ENCODE results near the gene CDC42SE2. TPM values are rescaled to one million over a fixed set of nuclear protein-coding genes. Genes with fewer than 3 reads are reported as not detected.

Gene CDC42SE2
- total and polyA plus RNA-seq, 2 of the 4 experiments (the other 2 are of a cell fraction), result 12.5 to 19.4 TPM

DNA sequence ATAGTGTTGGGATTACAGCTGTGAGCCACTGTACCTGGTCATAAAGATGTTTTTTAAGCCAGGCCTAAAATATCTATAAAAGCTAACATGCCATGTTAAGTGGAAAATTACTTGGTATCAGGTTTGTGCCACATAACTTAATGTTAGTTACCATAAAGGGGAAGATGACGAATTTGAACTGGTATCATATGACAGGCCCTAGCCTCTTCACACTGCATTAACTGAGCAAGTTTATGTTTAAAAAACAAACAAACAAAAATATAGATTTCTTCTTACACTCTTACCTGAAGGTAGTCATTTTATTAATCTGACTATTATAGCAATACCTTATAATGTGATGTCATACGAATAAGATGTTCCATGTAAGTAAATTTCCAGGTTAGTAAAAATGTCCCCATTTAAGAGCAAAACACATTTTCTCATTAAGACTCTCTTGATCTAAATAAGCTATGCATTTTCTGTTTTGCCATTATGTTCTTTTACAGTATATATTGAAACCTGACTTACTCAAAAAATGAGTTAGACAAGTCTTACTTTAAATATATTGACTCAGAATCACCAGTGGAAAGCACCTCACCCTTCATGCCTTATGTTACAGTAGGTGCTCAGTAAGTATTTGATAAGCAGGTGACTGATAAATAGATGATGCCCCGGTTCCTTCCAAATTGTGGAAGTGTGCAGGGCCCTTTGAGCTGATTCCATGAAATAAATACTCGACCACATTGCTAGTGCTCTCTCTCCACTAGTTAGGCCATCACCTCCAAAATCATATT, 125.4 kb downstream of the CDC42SE2 start:
- no peak for DNase-seq
- CTCF ChIA-PET, result no interaction called here
- Histone ChIP-seq H3K4me2 (ENCODE audit: low read depth, low read length) (no peak overlapping the region), H4K5ac (ENCODE audit: low read depth, low read length) (no peak overlapping the region), H2AK5ac (ENCODE audit: low read depth, low read length) (no peak overlapping the region), H4K20me1 (ENCODE audit: insufficient read depth, low read length) (no peaks in the 10 kb centered on the region), H3K4me1 (ENCODE audit: control insufficient read depth, insufficient read depth, low read length) (peaks cover 3% of the 10 kb centered on the region; the same call in 1 of the 2 replicates), H2BK20ac (ENCODE audit: low read depth, low read length) (no peak overlapping the region), H3K23ac (ENCODE audit: low read depth, low read length) (no peak overlapping the region), H3K9me1 (ENCODE audit: insufficient read depth, low read length) (no peaks in the 10 kb centered on the region), H3K9ac (ENCODE audit: low read depth, low read length) (no peak overlapping the region), H3K56ac (ENCODE audit: extremely low read depth, insufficient read depth, low read length) (no peak overlapping the region), H3K27ac (ENCODE audit: insufficient read depth, low read length) (no peak overlapping the region), H3K36me3 (ENCODE audit: control insufficient read depth, insufficient read depth, low read length) (peaks cover 17% of the 10 kb centered on the region), H3K9me3 (ENCODE audit: control insufficient read depth, insufficient read depth, low read length) (no peaks in the 10 kb centered on the region), H3K79me1 (ENCODE audit: low read depth in 1 of 2, low read length in 2 of 2) (peaks cover 13 to 21% of the 10 kb centered on the region in 2 experiments; a peak in 3 of 4 replicates), H2BK120ac (ENCODE audit: low read depth, low read length) (no peak overlapping the region), H3K4ac (ENCODE audit: low read depth, low read length) (no peak overlapping the region), H3K27me3 (ENCODE audit: control insufficient read depth, insufficient read depth, low read length) (no peaks in the 10 kb centered on the region), H3K4me3 (ENCODE audit: insufficient read depth, low read depth, low read length) (no peak overlapping the region), H3K14ac (replicated peaks; ENCODE audit: low read depth, low read length) (no peak overlapping the region), H3K18ac (ENCODE audit: low read depth, low read length) (no peak overlapping the region), H2AFZ (replicated peaks; ENCODE audit: low read length, poor library complexity) (no peak overlapping the region), H4K91ac (ENCODE audit: insufficient read depth, low read depth, low read length) (no peak overlapping the region), H2AK9ac (replicated peaks; ENCODE audit: low read depth, low read length, poor library complexity) (no peak overlapping the region), H2BK5ac (ENCODE audit: low read depth, low read length, poor library complexity, severe bottlenecking) (no peak overlapping the region), H4K8ac (ENCODE audit: low read depth in 2 of 2, low read length in 2 of 2) (no peak overlapping the region), H2BK15ac (ENCODE audit: low read depth, low read length) (no peak overlapping the region)
- no peak for ATAC-seq (ENCODE audit: low read depth)
- no CpG with 5 or more reads among the region's 4 CpGs for WGBS, 2 experiments (ENCODE audit: extremely low coverage in 2 of 2, insufficient read length in 1 of 2)
- no TSS peak for BruUV-seq (replicated peaks)
- in situ Hi-C loops (cut with MboI; ENCODE audit: low sequenced_read_pairs) (loop anchor here (10.0 kb wide), 1 partner anchor 224 kb away; the partner anchor contains the start of gene HINT1), dilution Hi-C loops (cut with HindIII; ENCODE audit: low sequenced_read_pairs, unreplicated experiment) (no loop called here), intact Hi-C loops (cut with micrococcal nuclease) (loop anchor here (5.0 kb wide), 1 partner anchor 227 kb away; no protein-coding TSS in a partner anchor)
- POLR2A ChIA-PET (ENCODE audit: unreplicated experiment), result no interaction called here
- TF ChIP-seq RAD21 (IDR thresholded peaks at IDR 0.05; ENCODE audit: low read length) (no peak), MAZ (IDR thresholded peaks at IDR 0.05; ENCODE audit: borderline replicate concordance, low read depth, low read length) (no peak), MAFK (IDR thresholded peaks at IDR 0.05; ENCODE audit: low read depth, low read length) (no peak), RCOR1 (IDR thresholded peaks at IDR 0.05; ENCODE audit: insufficient replicate concordance, low read length) (no peak), MXI1 (IDR thresholded peaks at IDR 0.05; ENCODE audit: borderline replicate concordance, low read depth, low read length) (no peak), SMC3 (IDR thresholded peaks at IDR 0.05; ENCODE audit: low read depth, low read length) (no peak), CHD1 (IDR thresholded peaks at IDR 0.05; ENCODE audit: low read depth, low read length) (no peak), CEBPB (IDR thresholded peaks at IDR 0.05; ENCODE audit: low read depth, low read length) (no peak), NFE2L2 (IDR thresholded peaks at IDR 0.05; ENCODE audit: low read depth, low read length) (no peak)
